ENCODE data around the gene ANO8. TPM values are rescaled to one million over a fixed set of nuclear protein-coding genes. Genes with fewer than 3 reads are reported as not detected.

ANO8 gene
- total and polyA plus RNA-seq, 2 of the 13 experiments (the other 11 are each of a cell fraction or from before 2014, with no cell fraction given), result 1.8 to 3.5 TPM

GRCh38 chr19:17303167-17303939 lies 31.3 kb downstream of the ANO8 start, which contains the start of gene ABHD8 (continued):
- TF ChIP-seq ZBTB4 (CRISPR knock-in tag; IDR thresholded peaks at IDR 0.05; ENCODE audit: borderline replicate concordance), result no peak
- TF ChIP-seq ZGPAT (CRISPR knock-in tag; IDR thresholded peaks at IDR 0.05), result peak; percentile 75
- TF ChIP-seq ZNF138 (CRISPR knock-in tag; IDR thresholded peaks at IDR 0.05; ENCODE audit: low read depth), result 0 out of 2 replicates have a peak, but pooled peaks have one; percentile 43
- peak; percentile 74 for TF ChIP-seq USF2 (IDR thresholded peaks at IDR 0.05; ENCODE audit: low read depth, low read length)
- peak; percentile 72; the same call in 1 of the 2 replicates for TF ChIP-seq USF2 (CRISPR knock-in tag; IDR thresholded peaks at IDR 0.05; ENCODE audit: borderline replicate concordance)
- no peak for TF ChIP-seq ZNF230 (CRISPR knock-in tag; IDR thresholded peaks at IDR 0.05)
- TF ChIP-seq POLR2A (IDR thresholded peaks at IDR 0.05; ENCODE audit: insufficient read depth in 1 of 2, low read depth in 2 of 2, low read length in 2 of 2), result peak in 1 of 2 experiments; percentile 77; a peak in 2 of 4 replicates
- TF ChIP-seq RORA (CRISPR knock-in tag; IDR thresholded peaks at IDR 0.05), result no peak
- TF ChIP-seq, protein P1, sequence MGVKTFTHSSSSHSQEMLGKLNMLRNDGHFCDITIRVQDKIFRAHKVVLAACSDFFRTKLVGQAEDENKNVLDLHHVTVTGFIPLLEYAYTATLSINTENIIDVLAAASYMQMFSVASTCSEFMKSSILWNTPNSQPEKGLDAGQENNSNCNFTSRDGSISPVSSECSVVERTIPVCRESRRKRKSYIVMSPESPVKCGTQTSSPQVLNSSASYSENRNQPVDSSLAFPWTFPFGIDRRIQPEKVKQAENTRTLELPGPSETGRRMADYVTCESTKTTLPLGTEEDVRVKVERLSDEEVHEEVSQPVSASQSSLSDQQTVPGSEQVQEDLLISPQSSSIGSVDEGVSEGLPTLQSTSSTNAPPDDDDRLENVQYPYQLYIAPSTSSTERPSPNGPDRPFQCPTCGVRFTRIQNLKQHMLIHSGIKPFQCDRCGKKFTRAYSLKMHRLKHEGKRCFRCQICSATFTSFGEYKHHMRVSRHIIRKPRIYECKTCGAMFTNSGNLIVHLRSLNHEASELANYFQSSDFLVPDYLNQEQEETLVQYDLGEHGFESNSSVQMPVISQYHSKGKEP (CRISPR knock-in tag; IDR thresholded peaks at IDR 0.05), result no peak
- TF ChIP-seq ZNF354B (CRISPR knock-in tag; IDR thresholded peaks at IDR 0.05), result no peak
- 0 out of 4 replicates have a peak, but pooled peaks of 1 of the 2 experiments have one; percentile 5 for TF ChIP-seq EP300 (IDR thresholded peaks at IDR 0.05; ENCODE audit: low read depth in 2 of 2, low read length in 2 of 2)
- no peak for TF ChIP-seq EP300 (CRISPR knock-in tag; IDR thresholded peaks at IDR 0.05; ENCODE audit: borderline replicate concordance)
- no peak for TF ChIP-seq ZNF101 (CRISPR knock-in tag; IDR thresholded peaks at IDR 0.05; ENCODE audit: borderline replicate concordance, low read depth)
- TF ChIP-seq NAIF1 (CRISPR knock-in tag; IDR thresholded peaks at IDR 0.05; ENCODE audit: borderline replicate concordance), result no peak
- TF ChIP-seq ADNP (CRISPR knock-in tag; IDR thresholded peaks at IDR 0.05), result no peak
